Measurements from ENCODE around the gene STK32A. TPM values are rescaled to one million over a fixed set of nuclear protein-coding genes. Genes with fewer than 3 reads are reported as not detected.

The STK32A gene
- total RNA-seq, 4 donors from 2014 or later = 2.5 to 15.3 (median 9.4) TPM

GRCh38 chr5:147248561-147248960 is 13.7 kb downstream of the STK32A start:
- Histone ChIP-seq H3K4me1 (no peaks in the 10 kb centered on the region), H3K9me3 (no peaks in the 10 kb centered on the region), H3K36me3 (no peaks in the 10 kb centered on the region), H3K4me3 (replicated peaks in 1 of 3) (no peak overlapping the region), H3K27ac (no peak overlapping the region), H3K27me3 (no peaks in the 10 kb centered on the region)
- no peak for TF ChIP-seq CTCF (IDR thresholded peaks at IDR 0.05)
- TF ChIP-seq POLR2A (IDR thresholded peaks at IDR 0.05) = no peak
- intact Hi-C loops (cut with DNase I) = no loop called here
- WGBS, 2 donors = 22 to 51% methylated on average over 2 of the region's 2 CpGs
- DNase-seq = no peak

- Histone ChIP-seq H3K4me1 (no peaks in the 10 kb centered on the region), H3K27me3 (no peaks in the 10 kb centered on the region), H3K36me3 (no peaks in the 10 kb centered on the region), H3K9me3 (no peaks in the 10 kb centered on the region), H3K27ac (no peak overlapping the region), H3K4me3 (replicated peaks in 1 of 3) (no peak overlapping the region)
- DNase-seq = no peak
- intact Hi-C loops (cut with DNase I) = no loop called here
- TF ChIP-seq CTCF (IDR thresholded peaks at IDR 0.05) (no peak), POLR2A (IDR thresholded peaks at IDR 0.05) (no peak)
- WGBS, 2 donors = 92 to 100% methylated on average over 1 of the region's 1 CpG
These were observed 25.0 kb downstream of the STK32A start for GRCh38 chr5:147259837-147260236.

GRCh38 chr5:147267082-147267832 is 32.4 kb downstream of the STK32A start:
- H3K9me3 ChIP-seq = no peaks in the 10 kb centered on the region
- TF ChIP-seq CTCF (IDR thresholded peaks at IDR 0.05) = no peak
- TF ChIP-seq POLR2A (IDR thresholded peaks at IDR 0.05) = no peak
- no peaks in the 10 kb centered on the region for H3K4me1 ChIP-seq
- no peak overlapping the region for H3K4me3 ChIP-seq (replicated peaks in 1 of 3)
- no peak overlapping the region for H3K27ac ChIP-seq
- intact Hi-C loops (cut with DNase I) = no loop called here
- no peaks in the 10 kb centered on the region for H3K36me3 ChIP-seq
- DNase-seq = no peak
- no peaks in the 10 kb centered on the region for H3K27me3 ChIP-seq

GRCh38 chr5:147276497-147276896 is 41.7 kb downstream of the STK32A start:
- Histone ChIP-seq H3K4me3 (replicated peaks in 1 of 3) (no peak overlapping the region), H3K27ac (no peak overlapping the region), H3K4me1 (no peaks in the 10 kb centered on the region), H3K9me3 (no peaks in the 10 kb centered on the region), H3K36me3 (no peaks in the 10 kb centered on the region), H3K27me3 (no peaks in the 10 kb centered on the region)
- no peak for DNase-seq
- intact Hi-C loops (cut with DNase I) = no loop called here
- TF ChIP-seq CTCF (IDR thresholded peaks at IDR 0.05) = no peak
- no peak for TF ChIP-seq POLR2A (IDR thresholded peaks at IDR 0.05)
- 93 to 100% methylated on average over 1 of the region's 1 CpG for WGBS, 2 donors

GRCh38 chr5:147286296-147286695 is 51.5 kb downstream of the STK32A start:
- Histone ChIP-seq H3K27ac (peak overlapping the region in 1 of 3 donors; percentile 47), H3K36me3 (no peaks in the 10 kb centered on the region), H3K4me3 (replicated peaks in 1 of 3) (no peak overlapping the region), H3K27me3 (no peaks in the 10 kb centered on the region), H3K4me1 (peaks cover 6 to 7% of the 10 kb centered on the region in 2 donors), H3K9me3 (no peaks in the 10 kb centered on the region)
- intact Hi-C loops (cut with DNase I) = no loop called here
- no peak for TF ChIP-seq CTCF (IDR thresholded peaks at IDR 0.05)
- TF ChIP-seq POLR2A (IDR thresholded peaks at IDR 0.05) = no peak
- 50 to 68% methylated on average over 1 of the region's 1 CpG for WGBS, 2 donors
- DNase-seq = no peak

All from thyroid gland (tissue), 4 donors.